Glutamatergic neuron (in vitro differentiated cells): ENCODE results near the gene MARK3. TPM values are rescaled to one million over a fixed set of nuclear protein-coding genes. Genes with fewer than 3 reads are reported as not detected.

ENCODE experiments used
- DNase-seq: peaks from one replicate; pipeline ENCODE4 v3.0.0; 2022
- H3K27ac Mint-ChIP-seq: one replicate; pipeline ENCODE4 v1.8.0; 2020; ENCODE audit warnings: mild to moderate bottlenecking, mixed read lengths, inconsistent platforms; ENCODE audit not compliant: unreplicated experiment
- H3K27me3 Mint-ChIP-seq: one replicate; pipeline ENCODE4 v1.8.0; 2020; ENCODE audit warnings: mild to moderate bottlenecking, moderate library complexity, mixed read lengths, inconsistent platforms; ENCODE audit not compliant: unreplicated experiment
- H3K36me3 Mint-ChIP-seq: one replicate; pipeline ENCODE4 v1.8.0; 2020; ENCODE audit warnings: mild to moderate bottlenecking, mixed read lengths, inconsistent platforms; ENCODE audit not compliant: unreplicated experiment
- H3K4me1 Mint-ChIP-seq: one replicate; pipeline ENCODE4 v1.8.0; 2020; ENCODE audit warnings: mild to moderate bottlenecking, low read depth, mixed read lengths, inconsistent platforms; ENCODE audit not compliant: unreplicated experiment
- H3K4me3 Mint-ChIP-seq: one replicate; pipeline ENCODE4 v1.8.0; 2020; ENCODE audit warnings: mild to moderate bottlenecking, mixed read lengths, inconsistent platforms; ENCODE audit not compliant: unreplicated experiment
- H3K9me3 Mint-ChIP-seq: one replicate; pipeline ENCODE4 v1.8.0; 2020; ENCODE audit warnings: mild to moderate bottlenecking, moderate library complexity, mixed read lengths, inconsistent platforms; ENCODE audit not compliant: unreplicated experiment
- total RNA-seq: library from RNA; stranded (reverse); fragmentation: NEBNext Ultra II Directional; extraction: Animal tissue kit (Norgen Biotek cat#: 25700); gene quantifications from one replicate; pipeline ENCODE4 v1.2.1, GENCODE V29; 2021; ENCODE audit not compliant: unreplicated experiment
- TF ChIP-seq, protein P1 (sequence below): fragments of 200-600 bp; sonication (generic); IDR thresholded peaks from one replicate; pipeline ENCODE4 v1.5.0; 2021; ENCODE audit not compliant: partially characterized antibody, unreplicated experiment

MARK3 gene
- total RNA-seq, 1 donor from 2014 or later, result 110 TPM

GRCh38 chr14:103488960-103489359 is 103.7 kb downstream of the MARK3 start:
- TF ChIP-seq, protein P1, sequence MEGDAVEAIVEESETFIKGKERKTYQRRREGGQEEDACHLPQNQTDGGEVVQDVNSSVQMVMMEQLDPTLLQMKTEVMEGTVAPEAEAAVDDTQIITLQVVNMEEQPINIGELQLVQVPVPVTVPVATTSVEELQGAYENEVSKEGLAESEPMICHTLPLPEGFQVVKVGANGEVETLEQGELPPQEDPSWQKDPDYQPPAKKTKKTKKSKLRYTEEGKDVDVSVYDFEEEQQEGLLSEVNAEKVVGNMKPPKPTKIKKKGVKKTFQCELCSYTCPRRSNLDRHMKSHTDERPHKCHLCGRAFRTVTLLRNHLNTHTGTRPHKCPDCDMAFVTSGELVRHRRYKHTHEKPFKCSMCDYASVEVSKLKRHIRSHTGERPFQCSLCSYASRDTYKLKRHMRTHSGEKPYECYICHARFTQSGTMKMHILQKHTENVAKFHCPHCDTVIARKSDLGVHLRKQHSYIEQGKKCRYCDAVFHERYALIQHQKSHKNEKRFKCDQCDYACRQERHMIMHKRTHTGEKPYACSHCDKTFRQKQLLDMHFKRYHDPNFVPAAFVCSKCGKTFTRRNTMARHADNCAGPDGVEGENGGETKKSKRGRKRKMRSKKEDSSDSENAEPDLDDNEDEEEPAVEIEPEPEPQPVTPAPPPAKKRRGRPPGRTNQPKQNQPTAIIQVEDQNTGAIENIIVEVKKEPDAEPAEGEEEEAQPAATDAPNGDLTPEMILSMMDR, result no peak
- H3K27ac Mint-ChIP-seq, result peak overlapping the region; percentile 57
- DNase-seq, result no peak
- H3K4me3 Mint-ChIP-seq, result peak overlapping the region; percentile 8
- H3K36me3 Mint-ChIP-seq, result no peaks in the 10 kb centered on the region
- H3K27me3 Mint-ChIP-seq, result peaks cover 2% of the 10 kb centered on the region
- H3K4me1 Mint-ChIP-seq, result peaks cover 10% of the 10 kb centered on the region
- no peaks in the 10 kb centered on the region for H3K9me3 Mint-ChIP-seq

DNA sequence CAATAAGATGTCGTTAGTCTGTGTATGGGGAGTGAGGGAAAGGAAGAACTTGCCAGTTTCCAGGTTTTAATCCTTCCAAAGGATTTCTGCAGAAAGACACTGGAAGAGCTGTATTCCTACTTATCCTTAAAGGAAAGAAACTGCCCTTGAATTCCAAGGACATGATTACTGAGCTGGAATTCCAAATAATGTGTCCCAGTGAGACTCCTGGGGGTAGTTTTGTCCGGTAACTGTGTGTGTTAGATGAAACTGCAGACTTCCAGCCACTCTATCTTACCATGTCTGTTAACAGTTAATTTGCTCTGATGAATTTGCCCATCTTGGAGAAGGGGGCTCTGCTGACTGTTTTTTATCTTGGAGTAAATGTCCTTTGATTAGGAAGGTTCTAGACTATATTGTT is 104.4 kb downstream of the MARK3 start:
- Mint-ChIP-seq H3K27me3 (peaks cover 2% of the 10 kb centered on the region), H3K4me1 (peaks cover 10% of the 10 kb centered on the region), H3K27ac (peak overlapping the region; percentile 9), H3K4me3 (no peak overlapping the region), H3K36me3 (no peaks in the 10 kb centered on the region), H3K9me3 (no peaks in the 10 kb centered on the region)
- DNase-seq, result no peak
- TF ChIP-seq, protein P1, result no peak

GRCh38 chr14:103491691-103492090 is 106.5 kb downstream of the MARK3 start:
- DNase-seq, result no peak
- Mint-ChIP-seq H3K4me3 (no peak overlapping the region), H3K9me3 (no peaks in the 10 kb centered on the region), H3K27ac (no peak overlapping the region), H3K27me3 (peaks cover 2% of the 10 kb centered on the region), H3K4me1 (peaks cover 10% of the 10 kb centered on the region), H3K36me3 (no peaks in the 10 kb centered on the region)
- TF ChIP-seq, protein P1, result no peak

GRCh38 chr14:103492156-103492925 is 107.1 kb downstream of the MARK3 start:
- Mint-ChIP-seq H3K27ac (no peak overlapping the region), H3K9me3 (no peaks in the 10 kb centered on the region), H3K27me3 (peaks cover under 1% of the 10 kb centered on the region), H3K4me3 (no peak overlapping the region), H3K4me1 (peaks cover 10% of the 10 kb centered on the region), H3K36me3 (no peaks in the 10 kb centered on the region)
- TF ChIP-seq, protein P1, result no peak
- no peak for DNase-seq

DNA sequence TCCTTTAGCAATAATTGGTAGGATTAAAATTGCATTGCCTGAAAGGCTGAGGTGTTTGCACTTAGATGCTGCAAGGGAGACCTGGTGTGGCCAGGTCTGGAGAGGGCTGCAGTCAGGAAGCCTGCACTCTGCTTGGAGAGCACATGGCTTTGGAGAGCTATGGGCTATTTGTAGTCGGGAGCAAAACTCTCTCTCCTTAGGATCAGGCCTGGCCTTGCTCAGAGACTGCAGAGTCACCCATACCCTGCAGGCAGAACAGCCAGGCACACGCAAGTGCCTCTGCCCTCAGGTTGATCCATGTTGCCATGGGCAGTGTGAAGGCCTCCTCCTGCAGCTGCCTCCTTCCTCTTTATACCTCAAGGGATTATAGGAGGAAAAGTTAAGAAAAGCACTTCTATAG is 110.6 kb downstream of the MARK3 start:
- H3K4me1 Mint-ChIP-seq, result peaks cover 7% of the 10 kb centered on the region
- no peak for DNase-seq

More for the DNA sequence above, 110.6 kb downstream of the MARK3 start:
- Mint-ChIP-seq H3K4me3 (no peak overlapping the region), H3K27me3 (peaks cover 3% of the 10 kb centered on the region), H3K36me3 (no peaks in the 10 kb centered on the region), H3K27ac (no peak overlapping the region), H3K9me3 (no peaks in the 10 kb centered on the region)
- TF ChIP-seq, protein P1, result no peak
